ENCODE measurements around the gene SH2B3.

SH2B3 gene

GRCh38 chr12:111429828-111430432, 24.2 kb downstream of the SH2B3 start:
- no peak for DNase-seq

- DNase-seq: no peak
Measured at GRCh38 chr12:111430433-111431353, 25.0 kb downstream of the SH2B3 start.

GRCh38 chr12:111431772-111432171, 26.0 kb downstream of the SH2B3 start:
- no peak for DNase-seq

- no peak for DNase-seq
Measured at GRCh38 chr12:111434049-111434448, 28.3 kb downstream of the SH2B3 start.

GRCh38 chr12:111434680-111435338, 29.1 kb downstream of the SH2B3 start:
- DNase-seq: no peak

GRCh38 chr12:111435661-111436201, 30.0 kb downstream of the SH2B3 start:
- no peak for DNase-seq

GRCh38 chr12:111436266-111436665, 30.5 kb downstream of the SH2B3 start:
- no peak for DNase-seq

- no peak for DNase-seq
Measured at GRCh38 chr12:111436811-111437210, 31.1 kb downstream of the SH2B3 start.

GRCh38 chr12:111437816-111438454, 32.2 kb downstream of the SH2B3 start:
- DNase-seq: peak; percentile 24

- DNase-seq: no peak
Measured at GRCh38 chr12:111438481-111438880, 32.8 kb downstream of the SH2B3 start.

GRCh38 chr12:111439657-111440151, 34.0 kb downstream of the SH2B3 start:
- DNase-seq: no peak

- no peak for DNase-seq
Measured at GRCh38 chr12:111440152-111440551, 34.4 kb downstream of the SH2B3 start.

GRCh38 chr12:111440631-111441030, 34.9 kb downstream of the SH2B3 start:
- DNase-seq: no peak

GRCh38 chr12:111441107-111441928, 35.6 kb downstream of the SH2B3 start:
- no peak for DNase-seq

- no peak for DNase-seq
Measured at GRCh38 chr12:111442301-111443045, 36.8 kb downstream of the SH2B3 start.

- no peak for DNase-seq
Measured at GRCh38 chr12:111443086-111443485, 37.4 kb downstream of the SH2B3 start.

- DNase-seq: no peak
Measured at GRCh38 chr12:111443586-111443985, 37.9 kb downstream of the SH2B3 start.

- no peak for DNase-seq
Measured at GRCh38 chr12:111444314-111444924, 38.7 kb downstream of the SH2B3 start.

GRCh38 chr12:111444925-111445725, 39.4 kb downstream of the SH2B3 start:
- no peak for DNase-seq

All from SIG-M5 (cell line).